IMR-90 (cell line): ENCODE results near the gene AKAP6. TPM values are rescaled to one million over a fixed set of nuclear protein-coding genes. Genes with fewer than 3 reads are reported as not detected.

Source experiments
- ATAC-seq: fragments of 200-7000 bp; cut with Tn5 transposase; 2 replicates; pipeline ENCODE4 v1.9.1; 2020; ENCODE audit warnings: low read depth, mild to moderate bottlenecking, moderate library complexity
- BruUV-seq: library from RNA; stranded (reverse); fragments of 400-500 nt; replicated peaks from 2 replicates; lab custom pipeline; 2021; lab: Mats Ljungman, UMichigan
- CTCF ChIA-PET: fragments of 300-600 bp; formaldehyde crosslinking; extraction: SDS; loops from one replicate; lab custom pipeline; 2021; ENCODE audit warnings: antibody characterized with exemption; lab: Yijun Ruan, JAX
- POLR2A ChIA-PET: fragments of 300-600 bp; sonication (Branson Sonifier 250); formaldehyde crosslinking; loops from one replicate; lab custom pipeline; 2022; ENCODE audit warnings: antibody characterized with exemption; ENCODE audit not compliant: unreplicated experiment; lab: Charles Lee
- DNase-seq: peaks from one replicate; pipeline ENCODE4 v3.0.0; 2013
- H2AFZ ChIP-seq: replicated peaks from 2 replicates; pipeline ENCODE3; 2013; ENCODE audit warnings: low read length, mild to moderate bottlenecking; ENCODE audit not compliant: poor library complexity
- H2AK5ac ChIP-seq: 2 replicates; pipeline ENCODE4 v1.6.1; 2013; ENCODE audit warnings: low read depth, low read length, inconsistent platforms
- H2AK9ac ChIP-seq: replicated peaks from 2 replicates; pipeline ENCODE3; 2013; ENCODE audit warnings: mild to moderate bottlenecking, low read depth, low read length, moderate library complexity; ENCODE audit not compliant: poor library complexity
- H2BK120ac ChIP-seq: 2 replicates; pipeline ENCODE4 v1.6.1; 2013; ENCODE audit warnings: low read depth, low read length, inconsistent platforms
- H2BK15ac ChIP-seq: 3 replicates; pipeline ENCODE4 v1.6.1; 2013; ENCODE audit warnings: low read depth, low read length, inconsistent platforms
- H2BK20ac ChIP-seq: 2 replicates; pipeline ENCODE4 v1.6.1; 2013; ENCODE audit warnings: low read depth, mild to moderate bottlenecking, inconsistent platforms, low read length, moderate library complexity
- H2BK5ac ChIP-seq: 2 replicates; pipeline ENCODE4 v1.6.1; 2013; ENCODE audit warnings: mild to moderate bottlenecking, low read depth, low read length, inconsistent platforms; ENCODE audit not compliant: poor library complexity, severe bottlenecking
- H3K14ac ChIP-seq: replicated peaks from 2 replicates; pipeline ENCODE4 v1.6.1; 2013; ENCODE audit warnings: low read depth, low read length, inconsistent platforms
- H3K18ac ChIP-seq: 2 replicates; pipeline ENCODE4 v1.6.1; 2013; ENCODE audit warnings: low read depth, low read length, control low read depth
- H3K23ac ChIP-seq: 2 replicates; pipeline ENCODE4 v1.6.1; 2013; ENCODE audit warnings: low read depth, low read length, inconsistent platforms
- H3K27ac ChIP-seq: 2 replicates; pipeline ENCODE4 v1.5.1; 2013; ENCODE audit warnings: mild to moderate bottlenecking, control low read depth, low read length; ENCODE audit not compliant: insufficient read depth
- H3K27me3 ChIP-seq: 2 replicates; pipeline ENCODE4 v1.6.1; 2013; ENCODE audit warnings: low read length; ENCODE audit not compliant: control insufficient read depth, insufficient read depth
- H3K36me3 ChIP-seq: 2 replicates; pipeline ENCODE4 v1.6.1; 2013; ENCODE audit warnings: low read length, mixed read lengths; ENCODE audit not compliant: control insufficient read depth, insufficient read depth
- H3K4ac ChIP-seq: 2 replicates; pipeline ENCODE4 v1.6.1; 2013; ENCODE audit warnings: low read depth, low read length, inconsistent platforms
- H3K4me1 ChIP-seq: 2 replicates; pipeline ENCODE4 v1.6.1; 2013; ENCODE audit warnings: low read length, mixed read lengths; ENCODE audit not compliant: control insufficient read depth, insufficient read depth
- H3K4me2 ChIP-seq: 2 replicates; pipeline ENCODE4 v1.6.1; 2013; ENCODE audit warnings: low read depth, mild to moderate bottlenecking, control low read depth, low read length, moderate library complexity
- H3K4me3 ChIP-seq: 2 replicates; pipeline ENCODE4 v1.5.1; 2013; ENCODE audit warnings: low read depth, mild to moderate bottlenecking, control low read depth, low read length, moderate library complexity; ENCODE audit not compliant: insufficient read depth
- H3K56ac ChIP-seq: 2 replicates; pipeline ENCODE4 v1.6.1; 2013; ENCODE audit warnings: low read length, inconsistent platforms; ENCODE audit not compliant: insufficient read depth; ENCODE audit errors: extremely low read depth
- H3K79me1 ChIP-seq, 2 experiments: 2 replicates each; pipeline ENCODE4 v1.6.1; 2013; ENCODE audit warnings: low read length in 2 of 2, inconsistent platforms in 1 of 2, low read depth in 1 of 2
- H3K9ac ChIP-seq: 2 replicates; pipeline ENCODE4 v1.6.1; 2013; ENCODE audit warnings: low read depth, low read length, control low read depth
- H3K9me1 ChIP-seq: 2 replicates; pipeline ENCODE4 v1.6.1; 2013; ENCODE audit warnings: low read length, inconsistent platforms; ENCODE audit not compliant: insufficient read depth
- H3K9me3 ChIP-seq: 2 replicates; pipeline ENCODE4 v1.6.1; 2013; ENCODE audit warnings: low read length; ENCODE audit not compliant: control insufficient read depth, insufficient read depth
- H4K20me1 ChIP-seq: 2 replicates; pipeline ENCODE4 v1.6.1; 2013; ENCODE audit warnings: low read length, inconsistent platforms; ENCODE audit not compliant: insufficient read depth
- H4K5ac ChIP-seq: 2 replicates; pipeline ENCODE4 v1.6.1; 2013; ENCODE audit warnings: mild to moderate bottlenecking, low read depth, low read length, control low read depth
- H4K8ac ChIP-seq, 2 experiments: 2 replicates each; pipeline ENCODE4 v1.6.1; 2013; ENCODE audit warnings: low read depth in 2 of 2, low read length in 2 of 2, control low read depth in 1 of 2, inconsistent platforms in 1 of 2
- H4K91ac ChIP-seq: 2 replicates; pipeline ENCODE4 v1.6.1; 2013; ENCODE audit warnings: low read depth, low read length, inconsistent platforms; ENCODE audit not compliant: insufficient read depth
- BHLHE40 ChIP-seq: fragments of 150-350 bp; IDR thresholded peaks from 2 replicates; pipeline ENCODE4 v1.6.1; 2016; ENCODE audit warnings: mild to moderate bottlenecking, low read depth, low read length
- CEBPB ChIP-seq: IDR thresholded peaks from 2 replicates; pipeline ENCODE4 v1.6.1; 2012; ENCODE audit warnings: low read depth, low read length, improper control_type of control experiment
- CHD1 ChIP-seq: IDR thresholded peaks from 2 replicates; pipeline ENCODE4 v1.6.1; 2012; ENCODE audit warnings: low read depth, low read length, improper control_type of control experiment
- CTCF ChIP-seq: conservative IDR thresholded peaks from 2 replicates; pipeline ENCODE4 v1.5.1; 2012; ENCODE audit warnings: mild to moderate bottlenecking, low read depth, low read length, improper control_type of control experiment
- ELK1 ChIP-seq: fragments of 150-350 bp; IDR thresholded peaks from 2 replicates; pipeline ENCODE4 v1.6.1; 2016; ENCODE audit warnings: low read depth, mild to moderate bottlenecking, low read length, moderate library complexity, borderline replicate concordance
- FOS ChIP-seq: fragments of 150-350 bp; IDR thresholded peaks from 2 replicates; pipeline ENCODE4 v1.6.1; 2016; ENCODE audit warnings: low read depth, low read length
- MAFK ChIP-seq: IDR thresholded peaks from 2 replicates; pipeline ENCODE4 v1.6.1; 2012; ENCODE audit warnings: low read depth, low read length, improper control_type of control experiment
- MAZ ChIP-seq: IDR thresholded peaks from 2 replicates; pipeline ENCODE4 v1.6.1; 2012; ENCODE audit warnings: low read depth, mild to moderate bottlenecking, low read length, improper control_type of control experiment, moderate library complexity, borderline replicate concordance
- MXI1 ChIP-seq: IDR thresholded peaks from 2 replicates; pipeline ENCODE4 v1.6.1; 2012; ENCODE audit warnings: low read depth, mild to moderate bottlenecking, low read length, moderate library complexity, borderline replicate concordance
- NFE2L2 ChIP-seq: fragments of 150-350 bp; IDR thresholded peaks from 2 replicates; pipeline ENCODE4 v1.6.1; 2016; ENCODE audit warnings: low read depth, mild to moderate bottlenecking, low read length
- POLR2A ChIP-seq: IDR thresholded peaks from 2 replicates; pipeline ENCODE4 v1.6.1; 2012; ENCODE audit warnings: mild to moderate bottlenecking, low read depth, low read length
- RAD21 ChIP-seq: IDR thresholded peaks from 2 replicates; pipeline ENCODE4 v1.6.1; 2012; ENCODE audit warnings: low read length, improper control_type of control experiment
- RCOR1 ChIP-seq: IDR thresholded peaks from 2 replicates; pipeline ENCODE4 v1.6.1; 2012; ENCODE audit warnings: mild to moderate bottlenecking, low read length, improper control_type of control experiment; ENCODE audit not compliant: insufficient replicate concordance
- RFX5 ChIP-seq: IDR thresholded peaks from 2 replicates; pipeline ENCODE4 v1.8.0; 2012; ENCODE audit warnings: low read depth, mild to moderate bottlenecking, low read length, moderate library complexity
- SMC3 ChIP-seq: fragments of 150-350 bp; IDR thresholded peaks from 2 replicates; pipeline ENCODE4 v1.6.1; 2016; ENCODE audit warnings: low read depth, mild to moderate bottlenecking, antibody characterized with exemption, low read length, moderate library complexity
- USF2 ChIP-seq: fragments of 150-350 bp; IDR thresholded peaks from 2 replicates; pipeline ENCODE4 v1.6.1; 2017; ENCODE audit warnings: mild to moderate bottlenecking, antibody characterized with exemption, low read length, low read depth
- WGBS, 2 experiments: methylation state at CpG; one replicate each; pipeline versions ENCODE4 v1.1.5 to v1.1.7; 2013; ENCODE audit warnings: missing lambda C conversion rate in 2 of 2; ENCODE audit not compliant: insufficient read length in 1 of 2; ENCODE audit errors: extremely low coverage in 2 of 2; 5-methylcytosine and 5-hydroxymethylcytosine counted together
- dilution Hi-C: fragments of 300-500 bp; cut with HindIII; formaldehyde crosslinking; loops from one replicate; pipeline ENCODE4 v1.14.3; 2018; ENCODE audit warnings: low sequenced_read_pairs; ENCODE audit not compliant: unreplicated experiment
- in situ Hi-C: fragments of 300-500 bp; cut with MboI; formaldehyde crosslinking; loops from 3 replicates; pipeline ENCODE4 v1.14.3; 2019; ENCODE audit warnings: low sequenced_read_pairs, inconsistent platforms, mixed read lengths
- intact Hi-C: fragments of 100-400 bp; cut with micrococcal nuclease; formaldehyde crosslinking; loops from 2 replicates; pipeline ENCODE4 v1.10.0; 2022
- polyA plus RNA-seq, 3 experiments: library from polyadenylated mRNA; depleted of rRNA; stranded (reverse); fragments of >200 nt; gene quantifications; 2 replicates each; pipeline ENCODE4 v1.2.3, GENCODE V29; 2012; ENCODE audit warnings: low replicate concordance in 1 of 3
- total RNA-seq: library from RNA; depleted of rRNA; stranded (reverse); fragments of >200 nt; gene quantifications from 2 replicates; pipeline ENCODE4 v1.2.3, GENCODE V29; 2012

The AKAP6 gene
- total and polyA plus RNA-seq, 2 of the 4 experiments (the other 2 are of a cell fraction), result 0.22 to 1.6 TPM

DNA sequence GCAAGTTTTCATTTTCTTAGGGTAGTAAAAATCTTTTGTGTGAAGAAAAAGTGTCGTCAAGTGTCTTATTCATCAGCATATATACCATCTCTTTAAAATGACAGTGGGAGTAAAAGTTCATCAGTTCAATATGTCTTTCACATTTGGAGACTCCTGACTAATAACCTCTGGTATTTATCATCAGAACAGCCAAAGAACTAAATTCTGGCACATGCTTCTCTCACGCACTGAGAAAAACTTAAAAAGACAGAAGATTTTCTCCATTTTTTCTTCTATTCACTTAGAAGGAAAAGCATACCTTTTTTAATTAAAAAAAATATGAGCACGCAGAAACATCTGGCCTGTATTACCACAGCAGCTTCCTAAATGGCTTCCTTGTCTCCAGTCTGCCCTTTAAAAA is 265.7 kb downstream of the AKAP6 start:
- Histone ChIP-seq H2AK9ac (no peak overlapping the region), H2BK20ac (peak overlapping the region; percentile 97), H3K27me3 (no peaks in the 10 kb centered on the region), H2BK5ac (no peak overlapping the region), H3K56ac (peak overlapping the region; percentile 55; the same call in 1 of the 2 replicates), H3K14ac (no peak overlapping the region), H3K9ac (no peak overlapping the region), H4K91ac (no peak overlapping the region), H3K9me1 (peaks cover 14% of the 10 kb centered on the region), H3K4me3 (no peak overlapping the region), H4K8ac (no peak overlapping the region; a peak in 1 of 4 replicates), H3K27ac (no peak overlapping the region), H2BK120ac (peak overlapping the region; percentile 72), H3K23ac (peak overlapping the region; percentile 88; the same call in 1 of the 2 replicates), H4K5ac (no peak overlapping the region), H3K79me1 (no peaks in the 10 kb centered on the region), H3K4ac (peak overlapping the region; percentile 48; the same call in 1 of the 2 replicates), H3K4me1 (peaks cover 7% of the 10 kb centered on the region), H3K18ac (no peak overlapping the region), H3K4me2 (no peak overlapping the region; the same call in 1 of the 2 replicates), H4K20me1 (no peaks in the 10 kb centered on the region; the same call in 1 of the 2 replicates), H3K36me3 (no peaks in the 10 kb centered on the region), H2AFZ (no peak overlapping the region), H3K9me3 (no peaks in the 10 kb centered on the region), H2AK5ac (no peak overlapping the region), H2BK15ac (no peak overlapping the region)
- BruUV-seq, result no TSS peak
- ChIA-PET CTCF (no interaction called here), POLR2A (no interaction called here)
- dilution Hi-C loops (loop anchor here (25.0 kb wide), 1 partner anchor 1193 kb away; no protein-coding TSS in a partner anchor), intact Hi-C loops (loop anchor here (10.0 kb wide), 1 partner anchor 300 kb away; no protein-coding TSS in a partner anchor), in situ Hi-C loops (loop anchor here (25.0 kb wide), 1 partner anchor 843 kb away; no protein-coding TSS in a partner anchor)
- DNase-seq (peak; percentile 24), ATAC-seq (peak; percentile 35)
- no CpG with 5 or more reads among the region's 3 CpGs for WGBS, 2 experiments
- no peak for TF ChIP-seq CTCF
- no peak for TF ChIP-seq CHD1
- no peak for TF ChIP-seq RFX5
- TF ChIP-seq CEBPB, result no peak
- TF ChIP-seq SMC3, result no peak
- TF ChIP-seq MAFK, result no peak
- TF ChIP-seq BHLHE40, result no peak
- TF ChIP-seq ELK1, result no peak
- no peak for TF ChIP-seq MAZ
- TF ChIP-seq USF2, result no peak
- no peak for TF ChIP-seq FOS
- no peak for TF ChIP-seq RCOR1
- TF ChIP-seq MXI1, result no peak
- no peak for TF ChIP-seq POLR2A
- no peak for TF ChIP-seq RAD21
- no peak for TF ChIP-seq NFE2L2
